ENCODE measurements around the gene ADAMTS2.
"Not testable (repeated sequence)": the region's sequence is repeated elsewhere in the genome, so short reads cannot be mapped to it uniquely, and the experiment has no call there.

Gene ADAMTS2

DNA sequence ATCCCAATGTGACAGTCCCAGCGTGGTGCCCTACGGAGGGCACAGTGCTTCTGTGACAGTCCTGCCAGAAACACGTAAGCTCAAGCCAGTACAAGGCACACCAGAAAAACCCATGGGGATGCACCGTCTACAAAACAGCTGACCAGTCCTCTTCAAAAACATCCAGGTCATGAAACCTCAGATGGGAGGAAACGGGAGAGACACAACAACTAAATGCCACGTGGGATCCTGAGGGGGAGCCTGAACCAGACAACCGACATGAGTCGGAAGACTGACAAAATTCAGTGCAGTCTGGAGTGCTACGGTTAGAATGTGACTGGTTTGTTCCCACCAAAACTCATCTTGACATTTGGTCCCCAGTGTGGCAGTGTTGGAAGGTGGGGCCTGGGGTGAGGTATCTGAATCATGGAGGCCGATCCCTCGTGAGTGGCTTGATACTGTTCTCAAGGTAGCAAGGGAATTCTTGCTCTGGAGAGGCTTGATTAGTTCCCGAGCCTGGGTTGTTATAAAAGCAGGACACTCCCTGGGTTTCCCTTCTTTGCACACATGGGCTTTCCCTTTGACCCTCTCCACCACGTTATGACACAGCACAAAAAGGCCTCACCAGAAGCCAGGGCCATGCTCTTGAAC lies 55.4 kb downstream of the ADAMTS2 start:
- H3K4me3 ChIP-seq (ENCODE audit: low read length), result no peak overlapping the region
- no peak for TF ChIP-seq ZNF274 (IDR thresholded peaks at IDR 0.05; ENCODE audit: low read depth, low read length)

DNA sequence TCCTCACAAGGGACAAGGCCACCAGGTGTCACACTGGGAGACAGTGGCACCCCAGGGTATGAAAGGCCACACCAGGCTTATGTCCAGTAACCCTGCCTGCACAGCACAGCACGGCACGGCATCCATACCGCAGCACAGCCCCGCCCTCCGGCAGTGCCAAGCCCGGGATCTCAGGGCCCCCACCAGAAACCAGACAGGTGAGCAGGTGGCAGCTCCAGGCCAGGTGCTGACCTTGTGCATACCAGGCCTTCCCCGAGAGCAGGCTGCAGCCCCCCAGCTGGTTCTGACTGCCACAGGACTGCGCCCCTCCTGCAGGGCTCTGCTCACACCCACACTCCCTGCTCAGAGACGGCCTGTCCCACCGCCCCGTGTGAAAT lies 56.5 kb downstream of the ADAMTS2 start:
- no peak overlapping the region for H3K4me3 ChIP-seq (ENCODE audit: low read length)
- TF ChIP-seq ZNF274 (IDR thresholded peaks at IDR 0.05; ENCODE audit: low read depth, low read length), result no peak

DNA sequence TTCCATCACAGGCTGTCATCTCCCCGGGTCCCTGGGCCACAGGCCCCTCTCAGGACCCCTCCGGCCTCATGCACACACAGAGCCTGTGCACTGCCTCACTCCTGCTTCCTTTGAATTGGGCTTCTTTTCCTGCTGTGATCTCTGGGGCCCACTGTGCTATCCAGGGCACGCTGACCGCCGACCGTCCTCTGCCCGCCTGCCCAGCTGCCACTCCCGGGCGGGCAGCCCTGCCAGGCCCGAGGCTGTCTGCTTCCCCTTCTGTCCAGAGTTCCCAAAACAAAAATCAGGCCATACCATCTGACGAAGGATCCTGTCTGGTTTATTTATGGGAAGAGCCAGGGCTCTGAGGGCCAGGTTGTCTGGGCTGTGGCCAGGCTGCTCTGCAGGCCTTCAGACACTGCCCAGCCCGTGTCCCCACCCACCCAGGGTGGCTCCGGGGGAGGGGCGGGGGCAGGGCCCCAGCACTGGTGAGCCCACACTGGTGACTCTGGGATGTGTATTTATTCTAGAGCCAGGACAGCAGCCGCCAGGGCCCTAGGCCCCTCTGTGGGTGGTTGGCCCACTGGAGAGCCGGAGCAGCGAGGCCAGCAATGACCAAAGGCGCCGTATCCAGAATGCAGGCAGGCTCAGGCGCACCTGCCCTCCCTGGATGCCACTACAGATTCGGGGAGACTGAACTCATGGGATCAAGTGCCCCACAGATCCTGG lies 57.0 kb downstream of the ADAMTS2 start:
- no peak overlapping the region for H3K4me3 ChIP-seq (ENCODE audit: low read length)
- no peak for TF ChIP-seq ZNF274 (IDR thresholded peaks at IDR 0.05; ENCODE audit: low read depth, low read length)

DNA sequence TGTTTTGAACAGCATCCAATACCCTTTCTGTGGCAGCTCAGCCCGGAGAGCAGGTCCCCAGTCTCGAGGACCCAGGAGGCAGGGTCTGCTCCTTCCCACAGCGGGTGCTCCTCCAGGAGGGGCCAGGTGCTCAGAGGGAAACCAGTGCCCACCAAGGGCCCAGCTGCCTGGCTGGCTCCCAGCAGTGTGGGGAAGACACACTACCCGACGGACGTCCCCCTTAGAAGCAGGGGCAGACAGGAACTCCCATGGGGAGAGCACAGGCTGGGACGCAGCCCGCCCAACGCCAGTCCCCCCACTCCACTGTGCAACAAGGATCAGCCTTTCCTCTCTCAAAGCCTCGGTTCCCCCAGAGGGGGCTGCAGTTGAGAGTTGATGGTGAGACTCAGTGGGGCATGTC lies 57.6 kb downstream of the ADAMTS2 start:
- no peak for TF ChIP-seq ZNF274 (IDR thresholded peaks at IDR 0.05; ENCODE audit: low read depth, low read length)
- no peak overlapping the region for H3K4me3 ChIP-seq (ENCODE audit: low read length)

DNA sequence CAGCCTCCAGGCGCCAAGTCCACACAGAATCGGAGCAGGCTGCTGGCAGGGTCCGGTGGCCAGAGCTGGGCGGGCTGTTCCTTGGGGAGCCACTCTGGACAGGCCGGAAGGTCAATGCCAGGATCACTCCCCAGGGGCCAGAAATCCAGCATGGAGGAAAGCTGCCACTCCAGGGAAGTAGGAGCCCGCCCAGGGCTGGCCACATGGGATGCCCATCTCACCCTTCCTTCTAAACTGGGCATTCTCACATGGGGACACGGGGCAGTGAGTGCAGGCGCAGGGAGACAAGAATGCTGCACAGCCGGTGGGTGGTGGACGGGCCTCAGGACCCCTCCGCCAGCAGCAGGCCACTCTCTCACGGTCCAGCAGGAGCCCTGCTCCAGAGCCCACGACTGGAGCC lies 58.2 kb downstream of the ADAMTS2 start:
- TF ChIP-seq ZNF274 (IDR thresholded peaks at IDR 0.05; ENCODE audit: low read depth, low read length), result no peak
- H3K4me3 ChIP-seq (ENCODE audit: low read length), result no peak overlapping the region

DNA sequence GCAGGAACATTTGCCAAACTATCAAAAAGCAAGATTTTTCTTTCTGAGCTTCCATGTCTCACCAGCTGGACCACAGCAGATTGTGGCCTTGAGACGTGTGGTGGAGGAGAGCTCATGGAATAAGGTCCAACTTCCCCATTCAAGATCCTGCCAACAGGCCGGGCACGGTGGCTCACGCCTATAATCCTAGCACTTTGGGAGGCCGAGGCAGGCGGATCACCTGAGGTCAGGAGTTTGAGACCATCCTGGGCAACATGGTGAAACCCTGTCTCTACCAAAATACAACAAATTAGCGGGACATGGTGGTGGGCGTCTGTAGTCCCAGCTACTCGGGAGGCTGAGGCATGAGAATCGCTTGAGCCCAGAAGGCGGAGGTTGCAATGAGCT lies 59.5 kb downstream of the ADAMTS2 start:
- H3K4me3 ChIP-seq (ENCODE audit: low read length), result not testable (repeated sequence)

DNA sequence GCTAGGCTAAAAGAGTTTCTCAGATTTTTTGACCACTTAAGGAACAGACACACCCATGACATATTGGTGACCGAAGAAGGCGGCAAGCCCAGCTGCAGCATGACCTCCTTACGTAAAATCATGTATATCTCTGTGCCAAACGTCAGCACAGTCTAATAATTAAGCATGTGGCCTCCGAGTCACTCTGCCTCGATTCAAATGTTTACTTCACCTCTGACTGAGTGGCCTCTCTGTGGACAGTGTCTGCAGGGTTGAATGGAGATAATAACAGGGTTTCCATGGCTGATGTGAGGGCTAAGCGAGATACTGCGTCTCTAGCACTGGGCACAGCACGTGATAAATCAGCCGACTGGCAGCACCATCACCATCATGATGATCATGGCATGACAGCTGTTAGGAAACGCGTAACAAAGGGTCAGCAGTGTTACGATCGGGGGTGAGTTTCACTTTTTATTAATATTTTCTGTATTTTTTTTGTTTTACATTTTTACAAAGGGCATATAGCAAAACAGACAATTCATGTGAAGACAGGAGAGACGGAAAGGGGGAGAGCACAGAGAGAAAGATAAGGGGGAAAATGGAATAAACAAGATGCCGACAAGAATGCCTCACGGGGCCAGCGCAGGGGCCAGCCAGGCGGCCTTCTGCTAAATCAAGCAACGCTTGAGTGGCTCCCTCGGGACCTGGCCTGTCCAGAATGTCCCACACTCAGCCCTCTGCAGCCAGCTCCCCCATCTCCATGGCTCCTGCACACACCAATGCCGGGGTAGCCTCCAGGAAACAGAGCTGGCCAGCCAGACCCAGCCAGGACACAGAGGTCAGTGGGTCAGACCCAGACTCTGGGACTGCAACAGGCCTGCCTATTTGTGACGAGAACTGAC lies 60.3 kb downstream of the ADAMTS2 start:
- TF ChIP-seq ZNF274 (IDR thresholded peaks at IDR 0.05; ENCODE audit: low read depth, low read length), result no peak
- H3K4me3 ChIP-seq (ENCODE audit: low read length), result no peak overlapping the region

DNA sequence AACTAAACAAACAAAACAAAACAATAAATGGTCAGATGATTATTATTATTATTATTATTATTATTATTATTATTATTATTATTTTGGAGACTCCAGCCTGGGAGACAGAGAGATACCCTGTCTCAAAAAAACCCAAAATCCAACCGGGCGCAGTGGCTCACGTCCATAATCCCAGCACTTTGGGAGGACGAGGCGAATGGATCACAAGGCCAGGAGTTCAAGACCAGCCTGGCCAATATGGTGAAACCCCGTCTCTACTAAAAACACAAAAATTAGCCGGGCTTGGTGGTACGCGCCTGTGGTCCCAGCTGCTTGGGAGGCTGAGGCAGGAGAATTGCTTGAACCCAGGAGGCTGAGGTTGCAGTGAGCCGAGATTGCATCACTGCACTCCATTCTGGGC lies 61.4 kb downstream of the ADAMTS2 start:
- H3K4me3 ChIP-seq (ENCODE audit: low read length), result not testable (repeated sequence)

DNA sequence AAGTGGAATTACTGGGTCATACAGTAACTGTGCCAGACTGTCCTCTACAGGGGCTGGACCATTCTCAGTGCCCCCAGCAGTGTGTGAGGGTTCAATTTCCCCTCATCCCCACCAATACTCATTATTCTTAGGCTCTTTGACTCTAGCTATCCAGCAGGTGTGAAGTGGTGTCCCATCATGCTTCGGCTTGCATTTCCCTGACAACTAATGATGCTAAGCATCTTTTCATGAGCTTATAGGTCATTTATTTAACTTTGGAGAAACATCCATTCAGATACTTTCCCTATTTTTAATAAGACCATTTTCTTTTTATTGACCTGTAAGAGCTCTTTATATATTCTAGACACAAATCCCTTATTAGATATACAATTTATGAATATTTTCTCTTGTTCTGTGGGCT lies 63.6 kb downstream of the ADAMTS2 start:
- no peak overlapping the region for H3K4me3 ChIP-seq (ENCODE audit: low read length)
- no peak for TF ChIP-seq ZNF274 (IDR thresholded peaks at IDR 0.05; ENCODE audit: low read depth, low read length)

DNA sequence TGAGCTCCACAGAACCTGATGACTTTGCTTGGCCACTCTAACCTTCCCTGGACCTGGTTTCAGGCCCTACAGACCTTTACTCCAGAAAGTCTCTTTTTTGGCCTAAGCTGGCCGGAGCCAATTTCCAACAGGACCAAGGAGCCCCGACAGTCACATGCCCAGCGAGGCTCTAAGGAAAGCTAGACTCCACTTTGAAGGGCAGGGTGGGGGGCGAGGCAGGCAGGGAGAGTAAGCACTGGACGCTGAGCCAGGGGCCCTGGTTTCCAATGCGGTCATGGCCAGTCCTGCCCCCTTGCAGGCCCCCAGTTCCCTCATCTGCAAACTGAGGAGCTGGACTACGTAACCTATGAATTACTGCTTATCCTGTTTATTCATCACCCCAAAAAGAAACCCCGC lies 65.2 kb downstream of the ADAMTS2 start:
- H3K4me3 ChIP-seq (ENCODE audit: low read length), result no peak overlapping the region
- TF ChIP-seq ZNF274 (IDR thresholded peaks at IDR 0.05; ENCODE audit: low read depth, low read length), result no peak

DNA sequence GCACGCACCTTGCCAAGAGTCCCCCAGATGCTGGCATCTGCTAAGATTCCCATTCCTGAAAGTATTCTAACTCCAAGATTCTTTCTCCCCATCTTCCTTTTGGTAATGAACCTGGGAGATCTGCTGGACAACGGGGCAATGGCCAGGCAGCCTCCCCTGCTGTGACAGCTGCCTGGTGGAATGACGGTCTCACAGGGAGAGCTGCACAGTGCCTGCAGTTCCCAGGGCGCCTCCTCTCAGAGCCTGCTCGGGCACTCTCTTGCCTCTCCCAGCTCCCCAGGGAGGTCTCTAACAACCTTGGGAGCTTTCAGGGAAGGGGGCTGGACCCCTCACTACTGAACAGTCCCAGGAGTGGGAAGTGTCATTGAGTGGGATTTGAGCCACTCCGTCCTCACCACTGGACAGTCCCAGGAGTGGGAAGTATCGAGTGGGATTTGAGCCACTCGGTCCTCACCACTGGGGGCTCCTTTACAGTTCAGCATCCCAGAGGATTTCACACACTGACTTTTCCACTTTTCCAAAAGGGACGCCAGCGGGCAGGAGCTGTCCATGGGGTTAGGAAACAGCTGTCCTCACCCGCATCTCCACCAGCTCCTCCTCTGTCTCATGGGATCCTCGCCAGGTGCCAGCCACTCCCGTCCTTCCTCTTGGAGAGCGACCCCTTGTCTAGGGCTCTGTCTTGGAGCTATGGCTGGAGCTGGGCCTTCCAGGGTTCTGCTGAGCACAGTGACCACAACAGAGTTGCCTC lies 65.7 kb downstream of the ADAMTS2 start:
- no peak for TF ChIP-seq ZNF274 (IDR thresholded peaks at IDR 0.05; ENCODE audit: low read depth, low read length)
- H3K4me3 ChIP-seq (ENCODE audit: low read length), result no peak overlapping the region

DNA sequence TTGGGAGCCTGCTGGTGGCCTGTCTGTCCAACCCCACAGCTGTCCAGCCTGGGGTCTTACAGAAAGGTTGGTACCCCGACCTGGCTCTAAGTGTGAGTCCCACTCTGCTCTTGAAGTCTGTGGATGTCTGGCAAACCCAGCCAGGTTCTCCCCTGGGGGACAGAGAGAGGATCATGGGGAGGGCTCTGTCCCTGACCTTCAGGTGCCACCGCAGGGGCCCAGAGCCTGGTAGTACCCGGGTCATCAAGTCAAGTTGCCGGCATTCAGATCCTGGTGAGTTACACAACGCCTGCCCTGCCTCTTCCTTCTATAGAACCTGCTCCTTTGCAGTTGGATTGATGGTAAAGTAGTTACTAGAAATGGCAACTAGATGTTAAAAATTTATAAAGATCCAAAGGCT lies 66.7 kb downstream of the ADAMTS2 start:
- TF ChIP-seq ZNF274 (IDR thresholded peaks at IDR 0.05; ENCODE audit: low read depth, low read length), result no peak
- no peak overlapping the region for H3K4me3 ChIP-seq (ENCODE audit: low read length)

DNA sequence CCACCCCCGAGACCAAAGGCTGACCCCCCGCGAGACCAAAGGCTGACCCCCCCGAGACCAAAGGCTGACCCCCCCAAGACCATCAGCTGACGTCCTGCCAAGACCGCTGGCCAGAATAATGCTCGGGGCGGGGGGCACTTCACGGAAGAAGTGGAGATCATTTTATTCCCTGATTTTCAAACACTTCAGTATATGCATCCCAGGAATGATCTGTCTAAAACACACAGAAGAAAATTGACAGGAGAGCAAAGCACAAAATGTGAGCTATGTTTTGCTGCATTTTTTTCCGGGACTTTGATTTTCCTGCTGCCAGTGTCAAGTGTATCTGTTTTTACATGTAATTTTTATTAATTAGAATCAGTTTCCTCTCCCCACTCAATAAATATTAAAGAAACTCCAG lies 67.1 kb downstream of the ADAMTS2 start:
- no peak overlapping the region for H3K4me3 ChIP-seq (ENCODE audit: low read length)
- no peak for TF ChIP-seq ZNF274 (IDR thresholded peaks at IDR 0.05; ENCODE audit: low read depth, low read length)

DNA sequence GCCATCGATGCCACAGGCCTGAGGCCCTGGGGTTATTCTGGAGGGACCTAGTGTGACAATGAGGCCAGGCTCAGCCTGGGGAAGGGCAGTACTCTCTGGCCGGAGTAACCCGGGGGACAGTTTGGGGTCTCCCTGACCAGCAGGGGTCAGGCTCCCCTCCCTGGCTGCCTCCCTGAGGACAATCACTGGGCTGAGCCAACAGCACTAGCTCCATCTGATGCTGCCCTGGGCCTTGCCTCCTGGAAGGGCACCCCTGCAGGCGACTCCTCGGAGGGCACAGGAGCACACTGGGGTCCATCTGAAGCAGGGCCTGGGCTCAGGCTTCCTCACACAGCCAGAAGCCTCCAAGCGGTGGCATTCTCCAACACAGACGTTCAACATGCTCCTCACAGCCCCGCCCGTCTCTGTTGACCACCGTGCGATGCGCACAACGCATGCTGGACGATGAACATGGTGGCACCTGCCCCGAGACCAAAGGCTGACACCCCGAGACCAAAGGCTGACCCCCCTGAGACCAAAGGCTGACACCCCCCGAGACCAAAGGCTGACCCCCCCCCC lies 68.3 kb downstream of the ADAMTS2 start:
- H3K4me3 ChIP-seq (ENCODE audit: low read length), result no peak overlapping the region
- no peak for TF ChIP-seq ZNF274 (IDR thresholded peaks at IDR 0.05; ENCODE audit: low read depth, low read length)

All from GM08714 (cell line).